ENCODE data around the gene TBC1D10A. TPM values are rescaled to one million over a fixed set of nuclear protein-coding genes. Genes with fewer than 3 reads are reported as not detected.

The TBC1D10A gene
- total RNA-seq, 1 experiment from 2014 or later, result 8.4 TPM

- BruUV-seq (replicated peaks), result no TSS peak
- Histone ChIP-seq H3K4me3 (ENCODE audit: low read depth, low read length, poor library complexity, severe bottlenecking) (no peak overlapping the region), H3K4me1 (ENCODE audit: insufficient read depth, low read length, poor library complexity, severe bottlenecking) (no peaks in the 10 kb centered on the region), H3K27ac (ENCODE audit: low read depth, low read length, poor library complexity, severe bottlenecking) (no peak overlapping the region), H3K27me3 (replicated peaks; ENCODE audit: insufficient read depth, low read depth, low read length, poor library complexity) (no peaks in the 10 kb centered on the region), H3K9me3 (ENCODE audit: low read depth, low read length, poor library complexity, severe bottlenecking) (no peaks in the 10 kb centered on the region), H3K36me3 (ENCODE audit: insufficient read depth, low read length, poor library complexity, severe bottlenecking) (no peaks in the 10 kb centered on the region)
- intact Hi-C loops (cut with micrococcal nuclease; ENCODE audit: unreplicated experiment), result no loop called here
- POLR2A ChIA-PET (ENCODE audit: low non-redundant PET), result no interaction called here
- TF ChIP-seq CTCF (conservative IDR thresholded peaks at IDR 0.05; ENCODE audit: low read depth, low read length) (no peak), EZH2 (IDR thresholded peaks at IDR 0.05; ENCODE audit: borderline replicate concordance, low read depth, low read length, poor library complexity, severe bottlenecking) (no peak)
- no peak for DNase-seq (ENCODE audit: low spot score)
- CTCF ChIA-PET, result no interaction called here
Observed at GRCh38 chr22:30370641-30371230, 44.0 kb upstream of the TBC1D10A start.

- ChIA-PET POLR2A (ENCODE audit: low non-redundant PET) (no interaction called here), CTCF (interaction anchor here (0.6 kb wide), 1 partner anchor 19 kb away, joined by 4 read pairs; no protein-coding TSS in a partner anchor)
- intact Hi-C loops (cut with micrococcal nuclease; ENCODE audit: unreplicated experiment), result no loop called here
- no peak overlapping the region for H3K4me3 ChIP-seq (ENCODE audit: low read depth, low read length, poor library complexity, severe bottlenecking)
- no peaks in the 10 kb centered on the region for H3K27me3 ChIP-seq (replicated peaks; ENCODE audit: insufficient read depth, low read depth, low read length, poor library complexity)
- no peak for DNase-seq (ENCODE audit: low spot score)
- H3K4me1 ChIP-seq (ENCODE audit: insufficient read depth, low read length, poor library complexity, severe bottlenecking), result no peaks in the 10 kb centered on the region
- no peaks in the 10 kb centered on the region for H3K36me3 ChIP-seq (ENCODE audit: insufficient read depth, low read length, poor library complexity, severe bottlenecking)
- H3K27ac ChIP-seq (ENCODE audit: low read depth, low read length, poor library complexity, severe bottlenecking), result no peak overlapping the region
- no peak for TF ChIP-seq EZH2 (IDR thresholded peaks at IDR 0.05; ENCODE audit: borderline replicate concordance, low read depth, low read length, poor library complexity, severe bottlenecking)
- TF ChIP-seq CTCF (conservative IDR thresholded peaks at IDR 0.05; ENCODE audit: low read depth, low read length), result no peak
- no TSS peak for BruUV-seq (replicated peaks)
- no peaks in the 10 kb centered on the region for H3K9me3 ChIP-seq (ENCODE audit: low read depth, low read length, poor library complexity, severe bottlenecking)
Observed at GRCh38 chr22:30368420-30368819, 41.7 kb upstream of the TBC1D10A start.

GRCh38 chr22:30365891-30366290 is 39.1 kb upstream of the TBC1D10A start:
- TF ChIP-seq CTCF (conservative IDR thresholded peaks at IDR 0.05; ENCODE audit: low read depth, low read length), result no peak
- no peak for TF ChIP-seq EZH2 (IDR thresholded peaks at IDR 0.05; ENCODE audit: borderline replicate concordance, low read depth, low read length, poor library complexity, severe bottlenecking)
- Histone ChIP-seq H3K36me3 (ENCODE audit: insufficient read depth, low read length, poor library complexity, severe bottlenecking) (no peaks in the 10 kb centered on the region), H3K27ac (ENCODE audit: low read depth, low read length, poor library complexity, severe bottlenecking) (no peak overlapping the region), H3K4me3 (ENCODE audit: low read depth, low read length, poor library complexity, severe bottlenecking) (no peak overlapping the region), H3K27me3 (replicated peaks; ENCODE audit: insufficient read depth, low read depth, low read length, poor library complexity) (no peaks in the 10 kb centered on the region), H3K4me1 (ENCODE audit: insufficient read depth, low read length, poor library complexity, severe bottlenecking) (no peaks in the 10 kb centered on the region), H3K9me3 (ENCODE audit: low read depth, low read length, poor library complexity, severe bottlenecking) (no peaks in the 10 kb centered on the region)
- ChIA-PET CTCF (no interaction called here), POLR2A (ENCODE audit: low non-redundant PET) (no interaction called here)
- intact Hi-C loops (cut with micrococcal nuclease; ENCODE audit: unreplicated experiment), result no loop called here
- BruUV-seq (replicated peaks), result no TSS peak
- no peak for DNase-seq (ENCODE audit: low spot score)
